K562 (cell line): ENCODE measurements around the gene BBS1. TPM values are rescaled to one million over a fixed set of nuclear protein-coding genes. Genes with fewer than 3 reads are reported as not detected.

ENCODE experiments used
- ATAC-seq: fragments of 200-7000 bp; cut with Tn5 transposase; 3 replicates; pipeline ENCODE4 v1.9.1; 2020; ENCODE audit warnings: moderate library complexity
- BruUV-seq: library from RNA; stranded (reverse); fragments of 400-500 nt; replicated peaks from 2 replicates; lab custom pipeline; 2021; lab: Mats Ljungman, UMichigan
- CTCF ChIA-PET: fragments of 300-600 bp; formaldehyde crosslinking; extraction: SDS; loops from one replicate; lab custom pipeline; 2021; ENCODE audit warnings: low intra/inter-chr PET ratio; lab: Yijun Ruan, JAX
- POLR2A ChIA-PET: fragments of 300-600, 350-650 bp; sonication (Branson Sonifier 250); formaldehyde crosslinking; extraction: SDS; loops from one replicate; lab custom pipeline; 2021; ENCODE audit warnings: antibody characterized with exemption, inconsistent platforms; lab: Yijun Ruan, JAX
- DNase-seq, 4 experiments: peaks; one replicate each; pipeline versions ENCODE4 v3.0.0 to v3.0.0-alpha.2; 2011 to 2018; ENCODE audit warnings: low spot score in 3 of 4, mixed read lengths in 3 of 4; ENCODE audit errors: extremely low read depth in 1 of 4
- FAIRE-seq: peaks from 2 replicates; lab custom pipeline; 2011; peaks lifted over from hg19 to GRCh38; lab: Jason Lieb, UNC
- H2AFZ ChIP-seq: 2 replicates; pipeline ENCODE4 v1.6.0; 2011; ENCODE audit warnings: low read depth, low read length, control low read depth, inconsistent platforms
- H3K27ac ChIP-seq: fragments of 200-600 bp; 3 replicates; pipeline ENCODE4 v1.8.0; 2011; ENCODE audit warnings: low read depth, mild to moderate bottlenecking, control low read depth, inconsistent platforms, low read length, moderate library complexity, mixed read lengths; ENCODE audit errors: extremely low read depth
- H3K27me3 ChIP-seq, 2 experiments: fragments of 300-600 bp in 1 of 2; 2 replicates in 1 of 2; 3 replicates in 1 of 2; pipeline versions ENCODE4 v1.6.0 to v1.8.0; 2011; ENCODE audit warnings: inconsistent platforms in 2 of 2, low read length in 2 of 2, mild to moderate bottlenecking in 1 of 2, mixed read lengths in 1 of 2, moderate library complexity in 1 of 2; ENCODE audit not compliant: control insufficient read depth in 2 of 2, insufficient read depth in 2 of 2
- H3K36me3 ChIP-seq: fragments of 300-600 bp; 3 replicates; pipeline ENCODE4 v1.8.0; 2011; ENCODE audit warnings: mild to moderate bottlenecking, low read length, inconsistent platforms; ENCODE audit not compliant: control insufficient read depth, insufficient read depth
- H3K4me1 ChIP-seq, 2 experiments: fragments of 200-600 bp in 1 of 2; replicated peaks in 1 of 2; 2 replicates in 1 of 2; 3 replicates in 1 of 2; pipeline versions ENCODE4 v1.5.1 to v1.8.0; 2011; ENCODE audit warnings: inconsistent platforms in 2 of 2, low read length in 2 of 2, mild to moderate bottlenecking in 1 of 2, mixed read lengths in 1 of 2, moderate library complexity in 1 of 2; ENCODE audit not compliant: control insufficient read depth in 2 of 2, insufficient read depth in 2 of 2
- H3K4me2 ChIP-seq: 2 replicates; pipeline ENCODE4 v1.6.1; 2011; ENCODE audit warnings: low read length, control low read depth, inconsistent platforms, mixed read lengths; ENCODE audit not compliant: insufficient read depth
- H3K4me3 ChIP-seq: fragments of 200-600 bp; sonication (generic), shearing (Covaris generic); 2 replicates; pipeline ENCODE4 v1.5.1; 2016; ENCODE audit warnings: control low read depth, inconsistent platforms
- H3K79me2 ChIP-seq: fragments of 200-600 bp; 3 replicates; pipeline ENCODE4 v1.8.0; 2011; ENCODE audit warnings: low read length, inconsistent platforms; ENCODE audit not compliant: control insufficient read depth, insufficient read depth
- H3K9ac ChIP-seq, 2 experiments: 2 replicates each; pipeline versions ENCODE4 v1.6.0 to v1.6.1; 2011; ENCODE audit warnings: low read depth in 2 of 2, low read length in 2 of 2, control low read depth in 1 of 2, inconsistent platforms in 1 of 2, mild to moderate bottlenecking in 1 of 2, mixed read lengths in 1 of 2; ENCODE audit not compliant: insufficient read depth in 1 of 2
- H3K9me1 ChIP-seq: one replicate; pipeline ENCODE4 v1.6.0; 2011; ENCODE audit warnings: inconsistent platforms, mild to moderate bottlenecking, low read length, moderate library complexity; ENCODE audit not compliant: control insufficient read depth, insufficient read depth
- H3K9me3 ChIP-seq: replicated peaks from 2 replicates; pipeline ENCODE4 v1.5.1; 2011; ENCODE audit warnings: low read depth, low read length, inconsistent platforms; ENCODE audit not compliant: control insufficient read depth, insufficient read depth
- H4K20me1 ChIP-seq: replicated peaks from 2 replicates; pipeline ENCODE4 v1.6.1; 2011; ENCODE audit warnings: low read length, inconsistent platforms, mixed read lengths; ENCODE audit not compliant: control insufficient read depth, insufficient read depth
- BRD9 ChIP-seq: fragments of 450-650 bp; IDR thresholded peaks from 2 replicates; pipeline ENCODE4 v1.6.1; 2018; ENCODE audit warnings: low read depth; ENCODE audit not compliant: partially characterized antibody
- CBFA2T2 ChIP-seq: fragments of 450-650 bp; conservative IDR thresholded peaks from 2 replicates; pipeline ENCODE4 v1.6.1; 2017; ENCODE audit warnings: mild to moderate bottlenecking
- E2F6 ChIP-seq, 2 experiments: IDR thresholded peaks; 2 replicates each; pipeline ENCODE4 v1.6.1; 2011; ENCODE audit warnings: borderline replicate concordance in 1 of 2, control low read depth in 1 of 2, low read depth in 1 of 2, low read length in 1 of 2, mild to moderate bottlenecking in 1 of 2, mixed read lengths in 1 of 2, moderate library complexity in 1 of 2; ENCODE audit not compliant: insufficient read depth in 1 of 2, insufficient read length in 1 of 2, poor library complexity in 1 of 2, severe bottlenecking in 1 of 2; ENCODE audit errors: extremely low read depth in 1 of 2
- E2F8 ChIP-seq: fragments of 450-650 bp; IDR thresholded peaks from 2 replicates; pipeline ENCODE4 v1.7.1; 2018; ENCODE audit warnings: mild to moderate bottlenecking, low read depth; ENCODE audit not compliant: partially characterized antibody
- GATAD2A ChIP-seq: fragments of 450-650 bp; IDR thresholded peaks from 2 replicates; pipeline ENCODE4 v1.6.1; 2017
- HNRNPK ChIP-seq: fragments of 200-400 bp; formaldehyde crosslinking; IDR thresholded peaks from one replicate; pipeline ENCODE4 v1.6.1; 2018; ENCODE audit warnings: mild to moderate bottlenecking, low read depth, low read length; ENCODE audit not compliant: poor library complexity, severe bottlenecking
- NR3C1 ChIP-seq: sonication (generic); formaldehyde crosslinking; IDR thresholded peaks from 2 replicates; pipeline ENCODE4 v1.8.1; 2022; ENCODE audit warnings: missing genetic modification reagents
- SAFB2 ChIP-seq: fragments of 200-400 bp; formaldehyde crosslinking; IDR thresholded peaks from 2 replicates; pipeline ENCODE4 v1.6.1; 2018; ENCODE audit warnings: borderline replicate concordance, low read length, low read depth, moderate library complexity; ENCODE audit not compliant: severe bottlenecking
- STAT6 ChIP-seq: sonication (generic); formaldehyde crosslinking; IDR thresholded peaks from 2 replicates; pipeline ENCODE4 v1.8.1; 2023; ENCODE audit warnings: mild to moderate bottlenecking, missing genetic modification reagents
- TCFL5 ChIP-seq: fragments of 250-450 bp; sonication (Bioruptor Pico); conservative IDR thresholded peaks from 2 replicates; pipeline ENCODE4 v1.6.1; 2021; ENCODE audit warnings: mild to moderate bottlenecking, moderate library complexity, matching md5 sums
- ZBTB8A ChIP-seq: fragments of 450-650 bp; IDR thresholded peaks from 2 replicates; pipeline ENCODE4 v1.6.1; 2018; ENCODE audit warnings: mild to moderate bottlenecking, moderate library complexity; ENCODE audit not compliant: partially characterized antibody
- ZNF263 ChIP-seq: sonication (generic); formaldehyde crosslinking; IDR thresholded peaks from 2 replicates; pipeline ENCODE4 v1.8.0; 2022; ENCODE audit warnings: mild to moderate bottlenecking, missing genetic modification reagents, borderline replicate concordance
- ZNF398 ChIP-seq: fragments of 250-450 bp; sonication (Bioruptor Pico); IDR thresholded peaks from 2 replicates; pipeline ENCODE4 v1.8.0; 2021; ENCODE audit warnings: moderate library complexity, mild to moderate bottlenecking, inconsistent platforms
- WGBS: fragments of 100-300 bp; shearing (Covaris generic); methylation state at CpG from one replicate; pipeline ENCODE4 v1.1.6; 2016; ENCODE audit warnings: low coverage, mixed read lengths; ENCODE audit not compliant: insufficient coverage; ENCODE audit errors: missing lambda C conversion rate; 5-methylcytosine and 5-hydroxymethylcytosine counted together
- in situ Hi-C: fragments of 300-500 bp; cut with MboI; formaldehyde crosslinking; loops from 4 replicates; pipeline ENCODE4 v1.15.0; 2018; ENCODE audit warnings: inconsistent platforms, mixed read lengths
- intact Hi-C: fragments of 100-400 bp; cut with micrococcal nuclease; formaldehyde crosslinking; loops from 2 replicates; pipeline ENCODE4 v1.14.2; 2022
- polyA plus RNA-seq, 8 experiments: library from polyadenylated mRNA; depleted of rRNA in 4 of 8; stranded (reverse) in 5 of 8; unstranded in 3 of 8; fragments of >200 nt; fragmentation: Nextera tagmentation in 2 of 8; fragmentation: Illumina TruSeq in 1 of 8; extraction: Ambion mirVana in 2 of 8; extraction: Trizol in 1 of 8; gene quantifications; 2 replicates each; pipeline versions ENCODE4 v1.2.1 to v1.2.3, GENCODE V29; 2011 to 2014; ENCODE audit warnings: inconsistent platforms in 1 of 8, missing spikeins in 1 of 8
- total RNA-seq, 7 experiments: library from RNA; depleted of rRNA in 6 of 7; stranded (reverse); fragments of >200 nt in 6 of 7; fragmentation: Illumina TruSeq in 2 of 7; extraction: Trizol in 2 of 7; gene quantifications; 2 replicates each; pipeline versions ENCODE4 v1.2.1 to v1.2.3, GENCODE V29; 2011 to 2021; ENCODE audit warnings: low replicate concordance in 1 of 7

Gene BBS1
- total and polyA plus RNA-seq, 9 of the 15 experiments (the other 6 are each of a cell fraction or from before 2014, with no cell fraction given): 9.0 to 19.8 (median 12.1) TPM

GRCh38 chr11:66497206-66497605, 13.2 kb upstream of the BBS1 start:
- Histone ChIP-seq H3K4me1 (peaks cover 0 to 19% of the 10 kb centered on the region in 2 experiments; a peak in 2 of 5 replicates), H3K9ac (peak overlapping the region in 1 of 2 experiments; percentile 28; a peak in 1 of 4 replicates), H3K4me2 (no peak overlapping the region), H3K9me3 (no peaks in the 10 kb centered on the region), H3K79me2 (no peaks in the 10 kb centered on the region), H4K20me1 (0 out of 2 replicates have a peak, but pooled peaks cover 2% of the 10 kb centered on the region), H3K27ac (no peak overlapping the region), H3K36me3 (peaks cover 43% of the 10 kb centered on the region; the same call in 2 of the 3 replicates), H3K4me3 (no peak overlapping the region), H2AFZ (no peak overlapping the region), H3K27me3 (no peaks in the 10 kb centered on the region), H3K9me1 (no peaks in the 10 kb centered on the region)
- 91% methylated on average over 16 of the region's 16 CpGs for WGBS
- intact Hi-C loops (no loop called here), in situ Hi-C loops (no loop called here)
- BruUV-seq: no TSS peak
- ATAC-seq: no peak
- FAIRE-seq: no peak
- ChIA-PET CTCF (interaction anchor here (0.5 kb wide), 1 partner anchor 184 kb away, joined by 3 read pairs; no protein-coding TSS in a partner anchor), POLR2A (interaction anchor here (0.7 kb wide), 1 partner anchor 39 kb away, joined by 3 read pairs; no protein-coding TSS in a partner anchor)
- DNase-seq: no peak
- TF ChIP-seq BRD9 (no peak), E2F8 (no peak), STAT6 (no peak), CBFA2T2 (no peak), GATAD2A (no peak), TCFL5 (no peak), HNRNPK (no peak), NR3C1 (CRISPR knock-in tag) (no peak), ZNF263 (no peak), E2F6 (IDR thresholded peaks at IDR 0.05; ENCODE audit: borderline replicate concordance in 1 of 2, extremely low read depth in 1 of 2, insufficient read depth in 1 of 2, insufficient read length in 1 of 2, low read depth in 1 of 2, low read length in 1 of 2, poor library complexity in 1 of 2, severe bottlenecking in 1 of 2) (no peak), ZBTB8A (no peak), ZNF398 (CRISPR knock-in tag) (no peak), SAFB2 (no peak)
